Measurements from ENCODE around the gene SIPA1L3.

- no peak for TF ChIP-seq CTCF (IDR thresholded peaks at IDR 0.05; ENCODE audit: poor library complexity)
- TF ChIP-seq EZH2 (IDR thresholded peaks at IDR 0.05; ENCODE audit: borderline replicate concordance) = no peak
- TF ChIP-seq EZH2phosphoT487 (IDR thresholded peaks at IDR 0.05; ENCODE audit: low read depth, severe bottlenecking, unreplicated experiment) = no peak
Observed at GRCh38 chr19:38183251-38183897, 276.4 kb downstream of the SIPA1L3 start.
